K562 (cell line): ENCODE data around the gene PRPSAP1. TPM values are rescaled to one million over a fixed set of nuclear protein-coding genes. Genes with fewer than 3 reads are reported as not detected.

Experiments
- BCL6 ChIP-seq: fragments of 250-450 bp; sonication (Bioruptor Pico); IDR thresholded peaks from 2 replicates; pipeline ENCODE4 v1.4.0; 2020
- CHD7 ChIP-seq: fragments of 200-600 bp; sonication (generic); IDR thresholded peaks from one replicate; pipeline ENCODE4 v1.6.1; 2012; ENCODE audit warnings: mild to moderate bottlenecking, low read depth, low read length, inconsistent platforms
- FIP1L1 ChIP-seq: fragments of 200-400 bp; formaldehyde crosslinking; IDR thresholded peaks from 2 replicates; pipeline ENCODE4 v1.6.1; 2018; ENCODE audit warnings: mild to moderate bottlenecking, low read depth, low read length; ENCODE audit not compliant: poor library complexity, severe bottlenecking
- HIVEP1 ChIP-seq: fragments of 250-450 bp; sonication (Bioruptor Pico); IDR thresholded peaks from 2 replicates; pipeline ENCODE4 v1.4.0; 2020; ENCODE audit warnings: mild to moderate bottlenecking
- NR1H2 ChIP-seq: sonication (generic); formaldehyde crosslinking; IDR thresholded peaks from 2 replicates; pipeline ENCODE4 v1.4.0; 2020; ENCODE audit warnings: mild to moderate bottlenecking, missing genetic modification reagents
- RBM14 ChIP-seq: fragments of 200-400 bp; formaldehyde crosslinking; IDR thresholded peaks from 2 replicates; pipeline ENCODE4 v1.6.1; 2018; ENCODE audit warnings: low read depth, mild to moderate bottlenecking, low read length, moderate library complexity, borderline replicate concordance; ENCODE audit not compliant: insufficient read depth
- RUNX1 ChIP-seq: sonication (generic); IDR thresholded peaks from 2 replicates; pipeline ENCODE4 v1.6.1; 2016; ENCODE audit warnings: antibody characterized with exemption, low read depth
- SAP30 ChIP-seq: fragments of 200-600 bp; sonication (generic); IDR thresholded peaks from 2 replicates; pipeline ENCODE4 v1.6.1; 2012; ENCODE audit warnings: borderline replicate concordance, low read depth, mild to moderate bottlenecking, moderate library complexity, low read length, control low read depth, inconsistent platforms; ENCODE audit not compliant: insufficient read depth, poor library complexity, severe bottlenecking
- SMAD1 ChIP-seq: fragments of 150-350 bp; IDR thresholded peaks from 2 replicates; pipeline ENCODE4 v1.6.1; 2014; ENCODE audit warnings: low read length, low read depth; ENCODE audit not compliant: partially characterized antibody
- ZFX ChIP-seq: sonication (generic); formaldehyde crosslinking; IDR thresholded peaks from 2 replicates; pipeline ENCODE4 v1.8.0; 2022; ENCODE audit warnings: mild to moderate bottlenecking, missing genetic modification reagents, moderate library complexity
- ZNF3 ChIP-seq: fragments of 250-450 bp; sonication (Bioruptor Pico); IDR thresholded peaks from 2 replicates; pipeline ENCODE4 v1.5.0; 2021; ENCODE audit warnings: mild to moderate bottlenecking, moderate library complexity
- ZNF41 ChIP-seq: fragments of 250-450 bp; sonication (Bioruptor Pico); conservative IDR thresholded peaks from 2 replicates; pipeline ENCODE4 v1.4.0; 2020; ENCODE audit warnings: mild to moderate bottlenecking
- ZNF445 ChIP-seq: fragments of 250-450 bp; sonication (Bioruptor Pico); IDR thresholded peaks from 2 replicates; pipeline ENCODE4 v1.4.0; 2020; ENCODE audit warnings: low read depth, mild to moderate bottlenecking, moderate library complexity
- polyA plus RNA-seq, 8 experiments: library from polyadenylated mRNA; depleted of rRNA in 4 of 8; stranded (reverse) in 5 of 8; unstranded in 3 of 8; fragments of >200 nt; fragmentation: Nextera tagmentation in 2 of 8; fragmentation: Illumina TruSeq in 1 of 8; extraction: Ambion mirVana in 2 of 8; extraction: Trizol in 1 of 8; gene quantifications; 2 replicates each; pipeline versions ENCODE4 v1.2.1 to v1.2.3, GENCODE V29; 2011 to 2014; ENCODE audit warnings: inconsistent platforms in 1 of 8, missing spikeins in 1 of 8
- total RNA-seq, 7 experiments: library from RNA; depleted of rRNA in 6 of 7; stranded (reverse); fragments of >200 nt in 6 of 7; fragmentation: Illumina TruSeq in 2 of 7; extraction: Trizol in 2 of 7; gene quantifications; 2 replicates each; pipeline versions ENCODE4 v1.2.1 to v1.2.3, GENCODE V29; 2011 to 2021; ENCODE audit warnings: low replicate concordance in 1 of 7
- TF ChIP-seq, protein P1 (sequence below): sonication (generic); formaldehyde crosslinking; IDR thresholded peaks from 2 replicates; pipeline ENCODE4 v1.8.0; 2022; ENCODE audit warnings: mild to moderate bottlenecking, missing genetic modification reagents

The PRPSAP1 gene
- total and polyA plus RNA-seq, 9 of the 15 experiments (the other 6 are each of a cell fraction or from before 2014, with no cell fraction given): 21.9 to 77.1 (median 40.8) TPM

DNA sequence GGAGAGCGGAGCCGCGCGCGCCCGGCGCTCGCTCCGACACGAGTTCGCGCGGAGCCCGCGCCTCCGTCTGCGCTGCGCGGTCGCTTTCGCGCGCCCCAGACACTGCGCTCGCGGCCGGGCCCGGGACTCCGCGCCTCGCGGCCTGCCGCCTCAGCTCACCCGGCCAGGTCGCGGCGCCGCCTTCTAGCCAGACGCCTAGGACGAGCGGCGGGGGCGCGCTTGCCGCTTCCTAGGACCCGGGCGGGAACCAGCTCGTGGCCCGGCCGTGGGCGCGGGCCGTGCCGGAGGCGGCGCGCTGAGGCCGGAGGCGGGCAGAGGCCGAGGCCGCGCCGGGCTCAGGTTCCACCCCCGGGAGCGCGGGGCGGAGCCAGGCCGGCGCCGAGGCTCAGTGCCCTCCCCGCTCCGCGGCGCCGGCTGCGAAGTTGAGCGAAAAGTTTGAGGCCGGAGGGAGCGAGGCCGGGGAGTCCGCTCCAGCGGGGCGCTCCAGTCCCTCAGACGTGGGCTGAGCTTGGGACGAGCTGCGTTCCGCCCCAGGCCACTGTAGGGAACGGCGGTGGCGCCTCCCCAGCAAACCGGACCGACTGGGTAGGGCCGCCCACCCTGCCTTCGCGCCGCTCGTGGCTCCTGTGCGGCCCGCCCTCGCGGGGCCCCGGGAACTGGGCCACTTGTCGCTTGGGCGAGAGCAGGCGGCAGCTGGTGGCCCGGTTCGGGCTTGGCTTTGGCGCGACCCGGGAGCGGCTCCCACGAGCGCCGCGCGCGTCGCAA lies 30.7 kb upstream of the PRPSAP1 start, which contains the start of gene SPHK1 (continued):
- TF ChIP-seq CHD7: no peak
- TF ChIP-seq RUNX1: no peak
- TF ChIP-seq ZNF3 (CRISPR knock-in tag): no peak
- TF ChIP-seq RBM14: no peak
- TF ChIP-seq ZFX (CRISPR knock-in tag): peak; percentile 72
- no peak for TF ChIP-seq HIVEP1 (CRISPR knock-in tag)
- TF ChIP-seq ZNF445 (CRISPR knock-in tag): no peak
- TF ChIP-seq, protein P1, sequence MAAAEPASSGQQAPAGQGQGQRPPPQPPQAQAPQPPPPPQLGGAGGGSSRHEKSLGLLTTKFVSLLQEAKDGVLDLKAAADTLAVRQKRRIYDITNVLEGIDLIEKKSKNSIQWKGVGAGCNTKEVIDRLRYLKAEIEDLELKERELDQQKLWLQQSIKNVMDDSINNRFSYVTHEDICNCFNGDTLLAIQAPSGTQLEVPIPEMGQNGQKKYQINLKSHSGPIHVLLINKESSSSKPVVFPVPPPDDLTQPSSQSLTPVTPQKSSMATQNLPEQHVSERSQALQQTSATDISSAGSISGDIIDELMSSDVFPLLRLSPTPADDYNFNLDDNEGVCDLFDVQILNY (CRISPR knock-in tag): peak; percentile 80; the same call in 1 of the 2 replicates
- no peak for TF ChIP-seq SMAD1
- TF ChIP-seq FIP1L1: peak; percentile 47
- TF ChIP-seq BCL6: no peak
- no peak for TF ChIP-seq ZNF41
- TF ChIP-seq SAP30: peak; percentile 45
- no peak; the same call in 1 of the 2 replicates for TF ChIP-seq NR1H2 (CRISPR knock-in tag)
